HEK293 (cell line): Measurements from ENCODE around the gene PIK3C2B.

ENCODE experiments used
- CTCF ChIP-seq: fragments of 450-650 bp; formaldehyde crosslinking; IDR thresholded peaks from 2 replicates; pipeline ENCODE4 v1.5.1; 2016; ENCODE audit warnings: missing biosample characterization, missing genetic modification characterization
- ZBTB48 ChIP-seq: fragments of 450-650 bp; formaldehyde crosslinking; IDR thresholded peaks from 2 replicates; pipeline ENCODE4 v1.5.1; 2016; ENCODE audit warnings: missing biosample characterization, missing genetic modification characterization
- ZNF24 ChIP-seq: fragments of 450-650 bp; formaldehyde crosslinking; IDR thresholded peaks from 2 replicates; pipeline ENCODE4 v1.5.1; 2016; ENCODE audit warnings: missing biosample characterization, missing genetic modification characterization
- ZNF707 ChIP-seq: fragments of 450-650 bp; formaldehyde crosslinking; IDR thresholded peaks from 2 replicates; pipeline ENCODE4 v1.5.1; 2016; ENCODE audit warnings: missing biosample characterization, missing genetic modification characterization
- ZNF785 ChIP-seq: fragments of 450-650 bp; formaldehyde crosslinking; IDR thresholded peaks from 2 replicates; pipeline ENCODE4 v1.5.1; 2016; ENCODE audit warnings: missing biosample characterization, missing genetic modification characterization
- TF ChIP-seq, protein P1 (sequence below): fragments of 450-650 bp; formaldehyde crosslinking; IDR thresholded peaks from 2 replicates; pipeline ENCODE4 v1.5.1; 2016; ENCODE audit warnings: missing biosample characterization, missing genetic modification characterization

DNA sequence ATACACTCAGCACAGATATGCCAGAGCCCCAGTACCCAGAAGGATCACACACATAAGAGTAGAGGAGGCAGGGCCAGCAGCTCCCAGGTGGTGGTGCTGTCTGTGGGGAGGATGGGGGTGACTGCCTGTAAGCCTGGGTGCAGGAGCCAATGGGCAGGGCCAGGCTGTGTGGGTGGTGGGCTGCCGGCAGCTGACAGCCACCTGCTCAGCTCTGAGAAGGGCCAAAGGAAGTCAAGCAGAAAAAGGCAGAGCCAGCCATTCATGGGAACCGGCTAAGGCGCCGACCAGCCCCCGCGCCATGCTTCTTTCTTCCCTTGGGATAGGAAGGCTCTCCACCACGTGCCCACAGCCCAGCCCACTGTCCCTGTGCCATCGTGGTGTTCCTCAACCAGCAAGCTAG lies 14.1 kb downstream of the PIK3C2B start:
- TF ChIP-seq ZNF707: no peak
- TF ChIP-seq, protein P1, sequence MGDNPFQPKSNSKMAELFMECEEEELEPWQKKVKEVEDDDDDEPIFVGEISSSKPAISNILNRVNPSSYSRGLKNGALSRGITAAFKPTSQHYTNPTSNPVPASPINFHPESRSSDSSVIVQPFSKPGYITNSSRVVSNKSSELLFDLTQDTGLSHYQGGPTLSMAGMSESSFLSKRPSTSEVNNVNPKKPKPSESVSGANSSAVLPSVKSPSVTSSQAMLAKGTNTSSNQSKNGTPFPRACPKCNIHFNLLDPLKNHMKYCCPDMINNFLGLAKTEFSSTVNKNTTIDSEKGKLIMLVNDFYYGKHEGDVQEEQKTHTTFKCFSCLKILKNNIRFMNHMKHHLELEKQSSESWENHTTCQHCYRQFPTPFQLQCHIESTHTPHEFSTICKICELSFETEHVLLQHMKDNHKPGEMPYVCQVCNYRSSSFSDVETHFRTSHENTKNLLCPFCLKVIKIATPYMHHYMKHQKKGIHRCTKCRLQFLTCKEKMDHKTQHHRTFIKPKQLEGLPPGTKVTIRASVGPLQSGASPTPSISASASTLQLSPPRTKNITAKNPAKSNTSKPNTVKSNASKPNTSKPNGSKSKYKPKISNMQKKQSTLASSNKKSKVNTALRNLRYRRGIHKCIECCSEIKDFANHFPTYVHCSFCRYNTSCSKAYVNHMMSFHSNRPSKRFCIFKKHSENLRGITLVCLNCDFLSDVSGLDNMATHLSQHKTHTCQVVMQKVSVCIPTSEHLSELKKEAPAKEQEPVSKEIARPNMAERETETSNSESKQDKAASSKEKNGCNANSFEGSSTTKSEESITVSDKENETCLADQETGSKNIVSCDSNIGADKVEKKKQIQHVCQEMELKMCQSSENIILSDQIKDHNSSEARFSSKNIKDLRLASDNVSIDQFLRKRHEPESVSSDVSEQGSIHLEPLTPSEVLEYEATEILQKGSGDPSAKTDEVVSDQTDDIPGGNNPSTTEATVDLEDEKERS (tag by site-specific recombination): no peak
- TF ChIP-seq ZBTB48: no peak
- TF ChIP-seq CTCF: no peak
- no peak for TF ChIP-seq ZNF785 (tag by site-specific recombination)
- TF ChIP-seq ZNF24 (tag by site-specific recombination): no peak
